Stimulated activated CD4-positive, alpha-beta T cell treated with anti-CD3 and anti-CD28 coated beads, Interleukin-4, amount 100 ng/mL, for 24 hours (primary cell): ENCODE data around the gene KIR2DL3.
"Not testable (repeated sequence)": the region's sequence is repeated elsewhere in the genome, so short reads cannot be mapped to it uniquely, and the experiment has no call there.

Source experiments
- DNase-seq: peaks from one replicate; pipeline ENCODE4 v3.0.0-alpha.2; 2020

The KIR2DL3 gene

GRCh38 chr19:54744080-54744479 lies 5.8 kb downstream of the KIR2DL3 start:
- DNase-seq = not testable (repeated sequence)

GRCh38 chr19:54747614-54748322 lies 9.5 kb downstream of the KIR2DL3 start:
- not testable (repeated sequence) for DNase-seq

GRCh38 chr19:54750276-54750675 lies 12.0 kb downstream of the KIR2DL3 start:
- not testable (repeated sequence) for DNase-seq

- not testable (repeated sequence) for DNase-seq
Measured at GRCh38 chr19:54756204-54757110, 18.1 kb downstream of the KIR2DL3 start.

- DNase-seq = not testable (repeated sequence)
Measured at GRCh38 chr19:54758577-54758976, 20.3 kb downstream of the KIR2DL3 start.

GRCh38 chr19:54764219-54764618 lies 25.9 kb downstream of the KIR2DL3 start:
- DNase-seq = not testable (repeated sequence)

- not testable (repeated sequence) for DNase-seq
Measured at GRCh38 chr19:54766464-54766863, 28.2 kb downstream of the KIR2DL3 start.

- DNase-seq = not testable (repeated sequence)
Measured at GRCh38 chr19:54769646-54770045, 31.3 kb downstream of the KIR2DL3 start, which contains the start of gene KIR2DL1. Gene KIR2DL1, plus strand, starts transcription at chr19:54769793. Its CDS starts 58 bp downstream, at chr19:54769851.

GRCh38 chr19:54770511-54770910 lies 32.2 kb downstream of the KIR2DL3 start:
- not testable (repeated sequence) for DNase-seq

GRCh38 chr19:54771018-54771960 lies 33.0 kb downstream of the KIR2DL3 start:
- DNase-seq = not testable (repeated sequence)

GRCh38 chr19:54772666-54773065 lies 34.4 kb downstream of the KIR2DL3 start:
- not testable (repeated sequence) for DNase-seq

GRCh38 chr19:54775095-54775815 lies 36.9 kb downstream of the KIR2DL3 start:
- not testable (repeated sequence) for DNase-seq

GRCh38 chr19:54775830-54776229 lies 37.5 kb downstream of the KIR2DL3 start:
- DNase-seq = not testable (repeated sequence)

GRCh38 chr19:54777851-54778250 lies 39.5 kb downstream of the KIR2DL3 start:
- not testable (repeated sequence) for DNase-seq

GRCh38 chr19:54778896-54779295 lies 40.6 kb downstream of the KIR2DL3 start:
- not testable (repeated sequence) for DNase-seq

- not testable (repeated sequence) for DNase-seq
Measured at GRCh38 chr19:54782916-54783315, 44.6 kb downstream of the KIR2DL3 start.

GRCh38 chr19:54786091-54786723 lies 47.9 kb downstream of the KIR2DL3 start:
- DNase-seq = not testable (repeated sequence)

GRCh38 chr19:54788154-54788553 lies 49.8 kb downstream of the KIR2DL3 start:
- DNase-seq = not testable (repeated sequence)

- no peak for DNase-seq
Measured at GRCh38 chr19:54790711-54791110, 52.4 kb downstream of the KIR2DL3 start.

- DNase-seq = no peak
Measured at GRCh38 chr19:54791476-54791875, 53.2 kb downstream of the KIR2DL3 start.

GRCh38 chr19:54792814-54793213 lies 54.5 kb downstream of the KIR2DL3 start:
- DNase-seq = no peak
